ENCODE measurements around the gene VPS26B. TPM values are rescaled to one million over a fixed set of nuclear protein-coding genes. Genes with fewer than 3 reads are reported as not detected.
"Not testable (repeated sequence)": the region's sequence is repeated elsewhere in the genome, so short reads cannot be mapped to it uniquely, and the experiment has no call there.

Gene VPS26B
- 46.0 TPM for polyA plus RNA-seq (2013, experiment 1 of 2)
- polyA plus RNA-seq (2013, experiment 2 of 2), result 40.2 TPM

DNA sequence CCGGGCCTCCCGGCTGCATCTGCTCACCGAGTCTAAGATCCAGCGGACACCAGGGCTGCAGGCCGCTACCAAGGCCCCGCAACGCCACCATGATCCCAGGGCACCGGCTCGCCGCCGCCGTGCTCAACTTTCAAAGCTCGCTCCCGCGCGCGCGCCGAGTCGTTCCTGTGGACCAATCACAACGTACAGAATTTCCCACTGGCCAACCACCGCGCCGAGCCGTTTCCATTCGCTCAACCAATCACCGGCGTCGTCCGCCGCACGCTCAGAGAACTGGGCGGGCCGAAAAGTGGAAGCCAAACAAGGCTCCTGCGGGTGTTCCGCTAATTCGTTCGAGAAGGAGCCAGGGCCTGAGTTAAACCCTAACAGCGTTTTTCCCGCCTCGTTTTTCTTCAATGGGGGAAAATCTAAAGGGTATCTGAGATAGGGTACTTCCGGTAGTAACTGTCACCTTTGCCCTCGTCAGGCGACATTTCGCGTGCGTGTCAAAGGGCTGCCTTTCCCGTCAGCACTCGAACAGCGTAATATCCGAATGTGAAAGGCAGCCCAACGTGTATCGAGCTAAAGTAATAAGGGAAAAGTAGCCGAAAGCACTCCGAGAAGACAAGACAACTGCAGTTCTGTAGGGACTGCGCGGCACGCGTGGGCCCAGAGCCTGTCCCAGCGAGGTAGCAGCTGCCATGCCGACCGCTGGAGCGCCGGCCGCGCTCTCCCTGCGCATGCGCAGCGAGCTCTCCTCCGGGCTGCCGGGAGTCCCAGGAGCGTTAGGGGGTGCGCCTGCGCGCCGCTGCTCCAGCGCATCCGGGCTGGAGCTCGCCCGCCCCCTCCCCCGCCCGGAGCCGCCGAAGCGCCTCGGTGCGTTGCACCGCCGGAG is at the start of gene VPS26B, which contains the start of gene NCAPD3:
Gene VPS26B (plus strand): TSS at position 836 of the 874 bp plus-strand sequence. CDS start 452 bp downstream, outside the sequence.
Gene NCAPD3 (minus strand): TSS at position 132 of the 874 bp plus-strand sequence. CDS start 41 bp downstream, at position 91.
- Histone ChIP-seq H3K36me3 (ENCODE audit: control insufficient read depth, insufficient read depth, low read length) (peaks cover 16% of the 10 kb centered on the region), H3K27ac (ENCODE audit: low read depth, low read length, severe bottlenecking) (peak within 1 kb of the TSS; percentile 69), H3K4me1 (ENCODE audit: control insufficient read depth, insufficient read depth, low read length, poor library complexity, severe bottlenecking) (peaks cover 7% of the 10 kb centered on the region), H3K4me3 (ENCODE audit: extremely low read depth, insufficient read depth, low read length, poor library complexity, severe bottlenecking) (peak within 1 kb of the TSS; percentile 82), H3K9me3 (ENCODE audit: control insufficient read depth, low read length) (no peaks in the 10 kb centered on the region)
- 0% methylated on average over 68 to 87 of the region's 89 CpGs for WGBS, 2 experiments (ENCODE audit: insufficient coverage in 2 of 2)

DNA sequence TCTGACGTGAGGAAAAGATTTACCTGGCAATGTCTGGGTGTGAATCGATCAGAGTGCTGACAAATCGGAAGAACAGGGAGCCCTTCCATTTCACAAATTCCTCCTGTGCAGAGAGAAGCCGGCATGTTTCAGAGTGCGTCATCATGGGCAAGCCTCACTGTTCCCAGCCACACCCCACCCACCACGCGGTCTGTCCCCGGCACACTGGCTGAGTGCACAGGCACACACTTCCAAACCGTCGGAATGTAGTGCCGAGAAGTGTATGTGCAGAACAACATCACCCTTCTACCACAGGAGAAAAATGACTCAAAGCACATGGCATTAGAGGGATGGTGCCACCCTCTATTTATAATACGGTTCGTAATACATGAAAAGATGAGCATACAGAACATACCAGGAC is 48.2 kb upstream of the VPS26B start:
- Histone ChIP-seq H3K27ac (ENCODE audit: low read depth, low read length, severe bottlenecking) (no peak overlapping the region), H3K4me1 (ENCODE audit: control insufficient read depth, insufficient read depth, low read length, poor library complexity, severe bottlenecking) (no peaks in the 10 kb centered on the region), H3K36me3 (ENCODE audit: control insufficient read depth, insufficient read depth, low read length) (peaks cover 88% of the 10 kb centered on the region), H3K9me3 (ENCODE audit: control insufficient read depth, low read length) (no peaks in the 10 kb centered on the region), H3K4me3 (ENCODE audit: extremely low read depth, insufficient read depth, low read length, poor library complexity, severe bottlenecking) (no peak overlapping the region)
- 94 to 100% methylated on average over 8 to 10 of the region's 13 CpGs for WGBS, 2 experiments (ENCODE audit: insufficient coverage in 2 of 2)

DNA sequence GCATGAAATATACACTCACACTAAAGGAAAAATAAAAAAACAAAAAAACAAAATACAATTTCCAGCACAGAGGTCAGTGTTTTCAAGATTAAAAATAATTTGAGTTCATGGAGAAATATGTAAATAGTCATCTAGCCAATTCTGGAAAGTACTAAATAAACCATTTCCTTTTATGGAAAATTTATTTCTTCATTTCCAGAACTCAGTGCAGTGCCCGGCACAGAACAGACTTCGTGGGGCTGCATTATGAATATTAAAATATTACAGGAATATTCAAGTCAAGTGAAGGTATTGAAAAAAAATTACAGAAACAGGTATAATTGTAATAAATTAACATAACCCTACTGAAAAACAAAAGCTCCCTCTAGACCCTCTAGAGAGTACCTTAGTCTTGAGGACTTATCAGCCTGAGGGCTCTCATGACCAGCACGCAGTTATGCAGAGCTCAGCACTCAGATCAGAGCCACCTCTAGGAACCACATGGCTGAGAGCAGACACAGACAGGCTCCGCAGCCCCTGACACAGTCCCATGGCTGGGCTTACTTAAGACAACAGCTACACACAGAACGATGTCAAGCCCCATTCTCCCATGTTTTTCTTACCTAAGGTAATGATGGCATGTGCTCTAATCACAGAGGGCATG is 46.3 kb upstream of the VPS26B start:
- WGBS, 2 experiments (ENCODE audit: insufficient coverage in 2 of 2), result 90 to 100% methylated on average over 1 to 3 of the region's 5 CpGs
- no peak overlapping the region for H3K4me3 ChIP-seq (ENCODE audit: extremely low read depth, insufficient read depth, low read length, poor library complexity, severe bottlenecking)
- no peaks in the 10 kb centered on the region for H3K9me3 ChIP-seq (ENCODE audit: control insufficient read depth, low read length)
- no peaks in the 10 kb centered on the region for H3K4me1 ChIP-seq (ENCODE audit: control insufficient read depth, insufficient read depth, low read length, poor library complexity, severe bottlenecking)
- no peak overlapping the region for H3K27ac ChIP-seq (ENCODE audit: low read depth, low read length, severe bottlenecking)
- H3K36me3 ChIP-seq (ENCODE audit: control insufficient read depth, insufficient read depth, low read length), result peaks cover 83% of the 10 kb centered on the region

DNA sequence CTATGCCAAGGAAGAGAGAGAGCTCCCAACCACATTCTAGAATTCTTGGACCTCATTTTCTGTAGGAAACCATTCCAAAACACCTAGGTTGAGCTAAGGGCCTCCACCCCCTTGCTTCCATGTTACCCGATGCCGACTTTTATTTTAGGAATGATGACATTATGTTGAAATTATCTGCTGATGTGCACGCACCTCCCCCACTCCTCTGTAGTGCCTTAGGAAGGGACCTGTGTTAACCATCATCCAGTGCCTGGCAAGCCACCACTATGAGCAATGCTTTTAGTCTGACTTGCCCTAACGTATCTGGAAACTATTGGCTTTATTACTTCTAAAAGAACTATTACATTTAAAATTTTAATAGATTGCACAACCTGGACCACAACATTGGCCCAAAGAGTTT is 42.8 kb upstream of the VPS26B start:
- 90% methylated on average over 1 of the region's 4 CpGs; no CpG with 5 or more reads in 1 of the 2 experiments for WGBS, 2 experiments (ENCODE audit: insufficient coverage in 2 of 2)
- Histone ChIP-seq H3K4me3 (ENCODE audit: extremely low read depth, insufficient read depth, low read length, poor library complexity, severe bottlenecking) (no peak overlapping the region), H3K9me3 (ENCODE audit: control insufficient read depth, low read length) (no peaks in the 10 kb centered on the region), H3K27ac (ENCODE audit: low read depth, low read length, severe bottlenecking) (no peak overlapping the region), H3K36me3 (ENCODE audit: control insufficient read depth, insufficient read depth, low read length) (peaks cover 66% of the 10 kb centered on the region), H3K4me1 (ENCODE audit: control insufficient read depth, insufficient read depth, low read length, poor library complexity, severe bottlenecking) (no peaks in the 10 kb centered on the region)

DNA sequence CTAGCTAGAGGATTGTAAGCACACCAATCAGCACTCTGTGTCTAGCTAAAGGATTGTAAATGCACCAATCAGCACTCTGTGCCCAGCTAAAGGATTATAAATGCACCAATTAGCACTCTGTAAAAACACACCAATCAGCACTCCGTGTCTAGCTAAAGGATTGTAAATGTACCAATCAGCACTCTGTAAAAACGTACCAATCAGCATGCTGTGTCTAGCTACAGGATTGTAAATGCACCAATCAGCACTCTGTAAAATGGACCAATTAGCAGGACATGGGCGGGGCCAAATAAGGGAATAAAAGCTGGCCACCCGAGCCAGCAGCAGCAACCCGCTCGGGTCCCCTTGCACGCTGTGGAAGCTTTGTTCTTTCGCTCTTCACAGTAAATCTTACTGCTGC is 36.4 kb upstream of the VPS26B start:
- WGBS, 2 experiments (ENCODE audit: insufficient coverage in 2 of 2), result 89 to 99% methylated on average over 8 of the region's 8 CpGs
- not testable (repeated sequence) for H3K4me1 ChIP-seq (ENCODE audit: control insufficient read depth, insufficient read depth, low read length, poor library complexity, severe bottlenecking); H3K27ac ChIP-seq (ENCODE audit: low read depth, low read length, severe bottlenecking); H3K9me3 ChIP-seq (ENCODE audit: control insufficient read depth, low read length); H3K4me3 ChIP-seq (ENCODE audit: extremely low read depth, insufficient read depth, low read length, poor library complexity, severe bottlenecking)
- H3K36me3 ChIP-seq (ENCODE audit: control insufficient read depth, insufficient read depth, low read length), result peaks cover 70% of the 10 kb centered on the region

DNA sequence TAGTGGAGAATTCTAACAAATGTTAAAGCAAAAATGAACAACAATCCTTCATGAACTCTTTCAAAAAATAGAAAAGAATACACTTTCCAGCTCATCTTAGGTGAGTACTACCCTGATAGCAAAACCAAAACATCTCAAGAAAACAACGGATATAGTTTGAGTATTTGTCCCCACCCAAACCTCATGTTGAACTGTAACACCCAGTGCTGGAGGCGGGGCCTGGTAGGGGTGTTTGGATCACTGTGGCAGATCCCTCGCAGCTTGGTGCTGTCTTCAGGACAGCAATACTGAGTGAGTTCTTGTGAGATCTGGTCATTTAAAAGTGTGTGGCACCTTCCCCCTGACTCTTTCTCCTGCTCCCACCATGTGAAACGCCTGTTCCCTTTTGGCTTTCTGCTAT is 27.7 kb upstream of the VPS26B start:
- peaks cover 77% of the 10 kb centered on the region for H3K36me3 ChIP-seq (ENCODE audit: control insufficient read depth, insufficient read depth, low read length)
- H3K4me3 ChIP-seq (ENCODE audit: extremely low read depth, insufficient read depth, low read length, poor library complexity, severe bottlenecking), result no peak overlapping the region
- WGBS, 2 experiments (ENCODE audit: insufficient coverage in 2 of 2), result 97 to 100% methylated on average over 1 to 3 of the region's 4 CpGs

DNA sequence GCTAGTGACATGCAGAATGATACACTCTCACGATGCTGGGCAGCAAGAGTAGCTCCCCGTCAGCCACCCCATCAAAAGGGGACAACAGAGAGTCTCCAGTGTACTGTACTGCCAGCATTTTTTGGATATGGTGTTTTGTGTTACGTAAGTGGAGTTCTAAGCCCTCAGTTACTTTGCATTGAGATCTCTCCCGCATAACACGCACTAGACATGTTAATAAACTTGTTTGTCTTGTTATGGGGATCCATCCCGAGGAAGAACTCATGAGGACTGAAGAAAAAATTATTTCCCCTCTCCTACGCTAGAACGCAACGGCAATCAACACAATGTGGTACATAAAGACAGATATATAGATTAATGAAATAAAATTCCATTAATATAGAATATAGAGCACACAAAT is 24.9 kb upstream of the VPS26B start:
- H3K27ac ChIP-seq (ENCODE audit: low read depth, low read length, severe bottlenecking), result no peak overlapping the region
- peaks cover 77% of the 10 kb centered on the region for H3K36me3 ChIP-seq (ENCODE audit: control insufficient read depth, insufficient read depth, low read length)
- H3K4me1 ChIP-seq (ENCODE audit: control insufficient read depth, insufficient read depth, low read length, poor library complexity, severe bottlenecking), result no peaks in the 10 kb centered on the region
- no peak overlapping the region for H3K4me3 ChIP-seq (ENCODE audit: extremely low read depth, insufficient read depth, low read length, poor library complexity, severe bottlenecking)
- WGBS, 2 experiments (ENCODE audit: insufficient coverage in 2 of 2), result 92 to 100% methylated on average over 1 to 4 of the region's 9 CpGs
- H3K9me3 ChIP-seq (ENCODE audit: control insufficient read depth, low read length), result no peaks in the 10 kb centered on the region

More for the DNA sequence above, 27.7 kb upstream of the VPS26B start:
- H3K4me1 ChIP-seq (ENCODE audit: control insufficient read depth, insufficient read depth, low read length, poor library complexity, severe bottlenecking), result no peaks in the 10 kb centered on the region
- H3K27ac ChIP-seq (ENCODE audit: low read depth, low read length, severe bottlenecking), result no peak overlapping the region
- H3K9me3 ChIP-seq (ENCODE audit: control insufficient read depth, low read length), result no peaks in the 10 kb centered on the region

DNA sequence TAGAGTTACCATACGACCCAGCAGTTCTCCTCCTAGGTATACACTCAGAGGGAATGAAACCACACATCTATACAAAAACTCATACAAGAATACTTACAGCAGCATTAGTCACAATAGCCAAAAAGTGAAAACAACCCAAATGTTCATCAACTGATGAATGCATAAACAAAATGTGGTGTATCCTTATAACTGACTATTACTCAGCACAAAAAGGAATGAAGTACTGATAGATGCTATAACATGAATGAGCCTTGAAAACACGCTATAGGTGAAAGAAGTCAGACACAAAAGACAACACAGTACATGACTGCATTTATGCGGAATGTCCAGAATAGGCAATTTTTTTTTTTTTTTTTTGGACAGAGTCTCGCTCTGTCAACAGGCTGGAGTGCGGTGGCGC is 23.8 kb upstream of the VPS26B start:
- no peak overlapping the region for H3K4me3 ChIP-seq (ENCODE audit: extremely low read depth, insufficient read depth, low read length, poor library complexity, severe bottlenecking)
- H3K27ac ChIP-seq (ENCODE audit: low read depth, low read length, severe bottlenecking), result no peak overlapping the region
- 92 to 100% methylated on average over 4 of the region's 6 CpGs for WGBS, 2 experiments (ENCODE audit: insufficient coverage in 2 of 2)
- H3K4me1 ChIP-seq (ENCODE audit: control insufficient read depth, insufficient read depth, low read length, poor library complexity, severe bottlenecking), result no peaks in the 10 kb centered on the region
- H3K9me3 ChIP-seq (ENCODE audit: control insufficient read depth, low read length), result no peaks in the 10 kb centered on the region
- peaks cover 77% of the 10 kb centered on the region for H3K36me3 ChIP-seq (ENCODE audit: control insufficient read depth, insufficient read depth, low read length)

DNA sequence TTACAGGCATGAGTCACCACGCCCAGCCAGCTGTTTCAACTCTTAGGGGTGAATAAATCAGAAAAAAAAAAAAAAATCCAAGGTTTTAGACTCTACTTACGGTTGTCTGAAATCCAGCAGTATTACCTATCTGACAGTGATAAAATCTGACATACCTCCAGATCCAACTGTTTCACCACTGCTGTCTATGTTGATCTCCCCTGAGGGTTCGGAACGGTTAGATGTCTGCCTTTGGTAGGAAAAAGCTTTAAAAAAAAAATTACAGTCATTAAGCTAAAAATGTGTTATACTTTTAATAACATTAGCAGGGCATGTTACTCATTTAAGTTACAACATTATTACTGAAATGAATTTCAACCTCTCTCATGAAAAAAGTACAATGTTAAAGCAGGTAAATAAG is 21.8 kb upstream of the VPS26B start:
- no peaks in the 10 kb centered on the region for H3K9me3 ChIP-seq (ENCODE audit: control insufficient read depth, low read length)
- no peak overlapping the region for H3K4me3 ChIP-seq (ENCODE audit: extremely low read depth, insufficient read depth, low read length, poor library complexity, severe bottlenecking)
- H3K4me1 ChIP-seq (ENCODE audit: control insufficient read depth, insufficient read depth, low read length, poor library complexity, severe bottlenecking), result no peaks in the 10 kb centered on the region
- H3K27ac ChIP-seq (ENCODE audit: low read depth, low read length, severe bottlenecking), result no peak overlapping the region
- peaks cover 76% of the 10 kb centered on the region for H3K36me3 ChIP-seq (ENCODE audit: control insufficient read depth, insufficient read depth, low read length)
- 100% methylated on average over 1 of the region's 4 CpGs; no CpG with 5 or more reads in 1 of the 2 experiments for WGBS, 2 experiments (ENCODE audit: insufficient coverage in 2 of 2)

DNA sequence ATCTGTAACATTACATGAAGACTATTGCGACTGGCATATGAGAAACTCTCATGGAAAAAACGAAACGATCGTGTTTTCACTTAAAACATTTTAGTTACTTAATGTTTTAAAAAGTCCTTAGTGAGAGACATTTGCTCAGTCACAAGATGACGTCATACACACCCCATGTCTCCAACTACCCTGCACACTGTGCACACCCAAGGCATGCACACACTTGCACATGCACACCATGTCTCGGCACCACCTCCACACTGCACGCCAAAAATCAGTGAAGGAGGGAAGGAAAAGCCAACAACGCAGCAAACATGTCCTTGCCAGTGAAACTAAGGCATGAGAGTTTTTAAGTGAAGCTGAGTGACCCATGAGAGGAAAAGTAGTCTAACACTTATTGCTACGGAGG is 18.7 kb upstream of the VPS26B start:
- Histone ChIP-seq H3K9me3 (ENCODE audit: control insufficient read depth, low read length) (no peaks in the 10 kb centered on the region), H3K36me3 (ENCODE audit: control insufficient read depth, insufficient read depth, low read length) (peaks cover 86% of the 10 kb centered on the region), H3K27ac (ENCODE audit: low read depth, low read length, severe bottlenecking) (no peak overlapping the region), H3K4me1 (ENCODE audit: control insufficient read depth, insufficient read depth, low read length, poor library complexity, severe bottlenecking) (no peaks in the 10 kb centered on the region), H3K4me3 (ENCODE audit: extremely low read depth, insufficient read depth, low read length, poor library complexity, severe bottlenecking) (no peak overlapping the region)
- WGBS, 2 experiments (ENCODE audit: insufficient coverage in 2 of 2), result 60 to 100% methylated on average over 1 of the region's 9 CpGs

Data from mesodermal cell (in vitro differentiated cells).